ENCODE data around the gene LTB.
A peak's percentile ranks its signal among the peaks of the same experiment; 100 is the strongest.

The LTB gene

DNA sequence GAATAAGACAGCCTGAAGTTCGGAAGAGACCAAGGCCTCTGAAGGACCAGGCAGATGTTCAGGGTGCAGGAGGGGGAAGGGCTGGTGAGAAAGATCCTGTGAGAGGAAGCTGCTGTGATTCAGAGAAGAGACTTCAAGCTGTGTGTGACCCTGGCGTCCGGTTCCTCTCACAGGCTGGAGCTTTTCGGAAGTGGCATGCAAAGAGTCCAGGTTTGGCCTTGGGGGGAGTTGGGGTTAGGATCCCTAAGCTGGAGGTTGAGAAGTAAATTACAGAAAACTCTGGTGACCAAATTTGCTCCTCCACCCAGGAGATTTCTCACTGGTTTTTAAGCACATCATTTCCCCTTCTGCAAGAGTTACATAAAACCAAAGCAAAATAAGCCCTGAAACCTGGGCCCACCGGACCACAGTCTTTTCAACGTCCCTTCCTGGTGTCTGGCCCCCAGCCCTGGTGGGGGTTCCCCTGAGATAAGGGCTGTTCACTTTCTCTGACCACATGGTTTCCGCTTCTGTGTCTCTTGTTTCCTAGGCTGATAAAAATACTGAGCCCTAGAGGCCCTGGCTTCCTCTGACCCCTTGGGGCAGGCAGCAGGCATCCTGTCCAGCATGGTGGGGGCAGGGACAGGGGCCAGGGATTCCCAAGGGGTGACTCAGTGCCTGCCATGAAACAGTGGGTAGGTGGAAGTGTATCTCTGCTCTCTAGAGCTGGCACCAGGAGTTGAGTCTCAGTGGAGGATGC lies 22.1 kb downstream of the LTB start:
- WGBS (ENCODE audit: extremely low coverage, insufficient coverage, low lambda C conversion rate) = no CpG with 5 or more reads among the region's 7 CpGs
- H3K4me3 ChIP-seq (ENCODE audit: low read length) = no peak overlapping the region

DNA sequence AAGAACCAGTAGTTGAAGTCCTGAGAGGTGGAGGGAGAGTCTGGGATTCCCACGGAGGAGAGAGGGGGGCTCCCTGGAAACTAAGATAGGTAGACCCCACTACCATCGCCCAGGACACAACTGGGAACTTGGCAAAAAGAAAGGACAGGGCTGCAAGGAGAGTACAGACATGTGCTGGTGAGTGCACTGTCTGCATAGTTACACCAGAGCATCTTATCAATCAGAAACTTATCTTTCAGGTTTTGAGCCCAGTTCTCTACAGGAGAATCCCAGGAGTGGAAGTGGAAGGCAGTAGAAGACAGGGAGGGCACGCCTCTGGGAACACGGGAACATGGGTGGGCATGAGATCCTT lies 22.6 kb downstream of the LTB start:
- Histone ChIP-seq H3K36me3 (ENCODE audit: control insufficient read depth, insufficient read depth, low read length) (peaks cover 6% of the 10 kb centered on the region), H3K4me3 (ENCODE audit: low read length) (no peak overlapping the region), H2BK120ac (ENCODE audit: low read depth, low read length) (peak overlapping the region; percentile 7), H4K5ac (ENCODE audit: low read length) (no peak overlapping the region), H2AK5ac (ENCODE audit: low read length) (no peak overlapping the region), H3K56ac (ENCODE audit: low read length) (peak overlapping the region; percentile 5), H3K18ac (ENCODE audit: low read length) (no peak overlapping the region), H3K23ac (ENCODE audit: low read length) (peak overlapping the region; percentile 45), H3K27me3 (ENCODE audit: insufficient read depth, low read length, poor library complexity) (no peaks in the 10 kb centered on the region), H3K79me1 (ENCODE audit: low read length) (no peaks in the 10 kb centered on the region), H3K4me1 (ENCODE audit: control insufficient read depth, low read depth, low read length) (peaks cover 7% of the 10 kb centered on the region), H2BK15ac (replicated peaks; ENCODE audit: low read depth) (no peak overlapping the region), H2BK5ac (ENCODE audit: low read length) (peak overlapping the region; percentile 67), H3K9ac (ENCODE audit: low read length) (no peak overlapping the region), H3K79me2 (ENCODE audit: control insufficient read depth, insufficient read depth, low read length) (no peaks in the 10 kb centered on the region), H3K4ac (ENCODE audit: low read depth, low read length) (no peak overlapping the region), H3K27ac (ENCODE audit: low read depth, low read length) (peak overlapping the region; percentile 26), H3K4me2 (ENCODE audit: low read length) (no peak overlapping the region), H4K8ac (ENCODE audit: low read depth, low read length) (no peak overlapping the region)
- DNase-seq = no peak
- WGBS (ENCODE audit: extremely low coverage, insufficient coverage, low lambda C conversion rate) = no CpG with 5 or more reads among the region's 4 CpGs

More for the DNA sequence above, 22.1 kb downstream of the LTB start:
- Histone ChIP-seq H3K4me1 (ENCODE audit: control insufficient read depth, low read depth, low read length) (peaks cover 7% of the 10 kb centered on the region), H3K23ac (ENCODE audit: low read length) (no peak overlapping the region), H2AK5ac (ENCODE audit: low read length) (no peak overlapping the region), H2BK5ac (ENCODE audit: low read length) (peak overlapping the region; percentile 67), H3K9ac (ENCODE audit: low read length) (no peak overlapping the region), H2BK15ac (replicated peaks; ENCODE audit: low read depth) (no peak overlapping the region), H3K4ac (ENCODE audit: low read depth, low read length) (no peak overlapping the region), H3K4me2 (ENCODE audit: low read length) (no peak overlapping the region), H4K8ac (ENCODE audit: low read depth, low read length) (no peak overlapping the region), H3K18ac (ENCODE audit: low read length) (no peak overlapping the region), H3K36me3 (ENCODE audit: control insufficient read depth, insufficient read depth, low read length) (peaks cover 6% of the 10 kb centered on the region), H3K79me2 (ENCODE audit: control insufficient read depth, insufficient read depth, low read length) (no peaks in the 10 kb centered on the region), H2BK120ac (ENCODE audit: low read depth, low read length) (peak overlapping the region; percentile 7), H3K27ac (ENCODE audit: low read depth, low read length) (peak overlapping the region; percentile 26), H3K27me3 (ENCODE audit: insufficient read depth, low read length, poor library complexity) (no peaks in the 10 kb centered on the region), H4K5ac (ENCODE audit: low read length) (no peak overlapping the region), H3K79me1 (ENCODE audit: low read length) (no peaks in the 10 kb centered on the region), H3K56ac (ENCODE audit: low read length) (peak overlapping the region; percentile 0)
- DNase-seq = peak; percentile 83

DNA sequence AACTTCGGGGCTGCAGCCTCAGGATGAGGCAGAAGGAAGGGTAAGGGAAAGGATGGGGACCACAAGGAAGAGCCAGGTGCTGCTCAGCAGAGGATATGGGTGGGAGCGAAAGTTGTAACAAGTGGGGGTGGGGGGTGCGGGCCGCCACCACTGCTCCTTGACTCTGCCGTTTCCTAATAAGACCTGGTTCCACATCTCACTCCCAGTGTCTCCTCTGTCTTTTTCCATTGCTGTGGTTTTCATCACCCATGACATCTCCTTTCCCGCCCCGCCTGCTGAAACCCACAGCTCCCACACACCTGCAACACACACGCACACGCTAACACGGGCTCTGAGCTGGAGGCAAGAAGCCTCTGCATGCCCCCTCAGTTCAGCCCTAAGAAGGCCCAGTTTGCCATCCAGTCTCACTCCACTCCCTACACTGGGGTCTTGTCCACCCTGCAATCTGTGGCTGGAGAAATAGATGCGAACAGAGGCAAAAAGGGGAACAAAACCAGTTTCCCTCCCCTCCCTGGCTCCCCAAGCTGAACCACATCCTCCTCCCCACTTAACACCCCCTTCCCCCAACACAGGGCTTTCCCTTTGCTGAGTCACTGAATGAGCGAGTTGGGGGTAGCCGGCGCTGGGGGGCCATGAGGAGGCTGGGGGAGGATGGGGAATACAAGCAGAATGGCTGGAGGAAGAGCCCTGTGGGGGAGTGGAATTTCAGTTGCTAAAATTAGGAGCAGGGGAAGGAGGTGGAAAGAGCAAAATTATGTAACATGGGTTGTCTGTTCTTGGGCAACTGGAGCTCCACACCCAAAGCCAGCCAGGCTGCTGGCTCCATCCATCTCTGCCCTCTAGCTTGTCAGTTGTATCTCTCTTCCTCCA lies 23.4 kb downstream of the LTB start:
- Histone ChIP-seq H3K4me1 (ENCODE audit: control insufficient read depth, low read depth, low read length) (peaks cover 7% of the 10 kb centered on the region), H2AK5ac (ENCODE audit: low read length) (no peak overlapping the region), H2BK15ac (replicated peaks; ENCODE audit: low read depth) (no peak overlapping the region), H2BK120ac (ENCODE audit: low read depth, low read length) (peak overlapping the region; percentile 7), H2BK5ac (ENCODE audit: low read length) (no peak overlapping the region), H3K27me3 (ENCODE audit: insufficient read depth, low read length, poor library complexity) (no peaks in the 10 kb centered on the region), H3K36me3 (ENCODE audit: control insufficient read depth, insufficient read depth, low read length) (peaks cover 6% of the 10 kb centered on the region), H3K79me2 (ENCODE audit: control insufficient read depth, insufficient read depth, low read length) (no peaks in the 10 kb centered on the region), H3K4ac (ENCODE audit: low read depth, low read length) (no peak overlapping the region), H4K5ac (ENCODE audit: low read length) (no peak overlapping the region), H3K27ac (ENCODE audit: low read depth, low read length) (peak overlapping the region; percentile 26), H3K18ac (ENCODE audit: low read length) (no peak overlapping the region), H3K4me2 (ENCODE audit: low read length) (no peak overlapping the region), H4K8ac (ENCODE audit: low read depth, low read length) (no peak overlapping the region), H3K4me3 (ENCODE audit: low read length) (no peak overlapping the region), H3K56ac (ENCODE audit: low read length) (no peak overlapping the region), H3K23ac (ENCODE audit: low read length) (peak overlapping the region; percentile 45), H3K9ac (ENCODE audit: low read length) (no peak overlapping the region), H3K79me1 (ENCODE audit: low read length) (no peaks in the 10 kb centered on the region)
- DNase-seq = no peak
- WGBS (ENCODE audit: extremely low coverage, insufficient coverage, low lambda C conversion rate) = no CpG with 5 or more reads among the region's 14 CpGs

GRCh38 chr6:31558318-31558625 lies 24.0 kb downstream of the LTB start:
- no peak overlapping the region for H3K4ac ChIP-seq (ENCODE audit: low read depth, low read length)
- no peaks in the 10 kb centered on the region for H3K79me1 ChIP-seq (ENCODE audit: low read length)
- no peak overlapping the region for H2BK15ac ChIP-seq (replicated peaks; ENCODE audit: low read depth)
- peaks cover 6% of the 10 kb centered on the region for H3K36me3 ChIP-seq (ENCODE audit: control insufficient read depth, insufficient read depth, low read length)
- H3K27me3 ChIP-seq (ENCODE audit: insufficient read depth, low read length, poor library complexity) = no peaks in the 10 kb centered on the region
- H3K4me2 ChIP-seq (ENCODE audit: low read length) = no peak overlapping the region
- H3K4me3 ChIP-seq (ENCODE audit: low read length) = no peak overlapping the region
- no peak overlapping the region for H3K18ac ChIP-seq (ENCODE audit: low read length)
- no peak overlapping the region for H3K23ac ChIP-seq (ENCODE audit: low read length)
- DNase-seq = no peak
- H2AK5ac ChIP-seq (ENCODE audit: low read length) = no peak overlapping the region
- no peak overlapping the region for H4K5ac ChIP-seq (ENCODE audit: low read length)
- H3K79me2 ChIP-seq (ENCODE audit: control insufficient read depth, insufficient read depth, low read length) = no peaks in the 10 kb centered on the region
- H3K27ac ChIP-seq (ENCODE audit: low read depth, low read length) = no peak overlapping the region
- H3K4me1 ChIP-seq (ENCODE audit: control insufficient read depth, low read depth, low read length) = peaks cover 7% of the 10 kb centered on the region
- no peak overlapping the region for H4K8ac ChIP-seq (ENCODE audit: low read depth, low read length)
- no peak overlapping the region for H3K9ac ChIP-seq (ENCODE audit: low read length)
- H2BK5ac ChIP-seq (ENCODE audit: low read length) = no peak overlapping the region
- no peak overlapping the region for H3K56ac ChIP-seq (ENCODE audit: low read length)
- no peak overlapping the region for H2BK120ac ChIP-seq (ENCODE audit: low read depth, low read length)
- no CpG with 5 or more reads among the region's 8 CpGs for WGBS (ENCODE audit: extremely low coverage, insufficient coverage, low lambda C conversion rate)

DNA sequence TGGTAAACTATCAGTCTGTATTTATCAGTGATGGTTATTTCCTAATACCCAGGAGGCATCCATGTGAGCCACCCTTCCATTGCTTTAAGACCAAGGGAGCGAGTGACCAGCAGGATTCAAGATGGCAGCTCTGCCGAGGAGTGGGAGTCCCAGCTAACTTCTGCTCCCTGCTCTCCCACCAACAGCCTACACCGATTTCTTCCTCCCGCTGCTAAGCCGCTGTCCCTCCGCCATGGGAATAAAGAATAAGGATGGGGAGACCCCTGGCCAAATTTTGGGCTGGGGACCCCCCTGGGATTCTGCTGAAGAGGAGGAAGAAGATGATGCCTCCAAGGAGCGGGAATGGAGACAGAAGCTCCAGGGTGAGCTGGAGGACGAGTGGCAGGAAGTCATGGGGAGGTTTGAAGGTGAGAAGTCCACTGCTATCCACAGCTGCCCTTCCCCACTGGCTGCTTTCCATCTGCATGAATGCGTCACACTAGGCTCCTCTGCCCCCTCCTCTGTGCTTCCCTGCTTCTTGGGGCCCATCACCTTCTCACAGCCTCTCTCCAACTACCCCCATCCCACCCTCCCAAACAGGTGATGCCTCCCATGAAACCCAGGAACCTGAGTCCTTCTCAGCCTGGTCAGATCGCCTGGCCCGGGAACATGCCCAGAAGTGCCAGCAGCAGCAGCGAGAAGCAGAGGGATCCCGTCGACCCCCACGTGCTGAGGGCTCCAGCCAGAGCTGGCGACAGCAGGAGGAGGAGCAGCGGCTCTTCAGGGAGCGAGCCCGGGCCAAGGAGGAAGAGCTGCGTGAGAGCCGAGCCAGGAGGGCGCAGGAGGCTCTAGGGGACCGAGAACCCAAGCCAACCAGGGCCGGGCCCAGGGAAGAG lies 24.5 kb downstream of the LTB start:
- H3K4me2 ChIP-seq (ENCODE audit: low read length) = no peak overlapping the region
- H3K23ac ChIP-seq (ENCODE audit: low read length) = no peak overlapping the region
- no peak overlapping the region for H2BK120ac ChIP-seq (ENCODE audit: low read depth, low read length)
- no peak overlapping the region for H3K56ac ChIP-seq (ENCODE audit: low read length)
- no peak overlapping the region for H3K27ac ChIP-seq (ENCODE audit: low read depth, low read length)
- H3K4me3 ChIP-seq (ENCODE audit: low read length) = no peak overlapping the region
- H3K4ac ChIP-seq (ENCODE audit: low read depth, low read length) = no peak overlapping the region
- H3K79me2 ChIP-seq (ENCODE audit: control insufficient read depth, insufficient read depth, low read length) = no peaks in the 10 kb centered on the region
- H3K4me1 ChIP-seq (ENCODE audit: control insufficient read depth, low read depth, low read length) = peaks cover 7% of the 10 kb centered on the region
- no peak overlapping the region for H2BK15ac ChIP-seq (replicated peaks; ENCODE audit: low read depth)
- H3K18ac ChIP-seq (ENCODE audit: low read length) = no peak overlapping the region
- WGBS (ENCODE audit: extremely low coverage, insufficient coverage, low lambda C conversion rate) = no CpG with 5 or more reads among the region's 24 CpGs
- no peak overlapping the region for H4K8ac ChIP-seq (ENCODE audit: low read depth, low read length)
- H3K36me3 ChIP-seq (ENCODE audit: control insufficient read depth, insufficient read depth, low read length) = peaks cover 6% of the 10 kb centered on the region
- no peak overlapping the region for H4K5ac ChIP-seq (ENCODE audit: low read length)
- no peak overlapping the region for H2AK5ac ChIP-seq (ENCODE audit: low read length)
- no peak for DNase-seq
- no peak overlapping the region for H3K9ac ChIP-seq (ENCODE audit: low read length)
- no peaks in the 10 kb centered on the region for H3K27me3 ChIP-seq (ENCODE audit: insufficient read depth, low read length, poor library complexity)
- no peak overlapping the region for H2BK5ac ChIP-seq (ENCODE audit: low read length)
- no peaks in the 10 kb centered on the region for H3K79me1 ChIP-seq (ENCODE audit: low read length)

Data from mesendoderm (in vitro differentiated cells).